NT2/D1 (cell line): ENCODE results near the gene BLID.

Source experiments
- YY1 ChIP-seq: IDR thresholded peaks from 2 replicates; pipeline ENCODE4 v1.6.1; 2011; ENCODE audit not compliant: insufficient read length, insufficient read depth
- ZNF274 ChIP-seq: IDR thresholded peaks from 2 replicates; pipeline ENCODE4 v1.6.1; 2011; ENCODE audit warnings: mild to moderate bottlenecking, low read depth, low read length

- no peak for TF ChIP-seq ZNF274
- TF ChIP-seq YY1 = no peak
Measured at GRCh38 chr11:122098261-122098980, 17.6 kb downstream of the BLID start.
